ENCODE measurements around the gene RNU5D-1. TPM values are rescaled to one million over a fixed set of nuclear protein-coding genes. Genes with fewer than 3 reads are reported as not detected.

RNU5D-1 gene
- total RNA-seq, 2 experiments from 2014 or later: not detected

- Histone ChIP-seq H3K36me3 (ENCODE audit: insufficient read depth, low read length) (peaks cover 4% of the 10 kb centered on the region), H3K27ac (ENCODE audit: low read depth in 1 of 2, low read length in 2 of 2) (no peak overlapping the region), H3K4me1 (ENCODE audit: insufficient read depth, low read length) (peaks cover 5% of the 10 kb centered on the region), H3K4me3 (ENCODE audit: low read length) (no peak overlapping the region), H3K9me3 (ENCODE audit: control insufficient read depth in 1 of 2, insufficient read depth in 1 of 2, low read length in 2 of 2) (no peaks in the 10 kb centered on the region), H3K27me3 (ENCODE audit: control insufficient read depth in 1 of 2, insufficient read depth in 2 of 2, low read length in 2 of 2) (no peaks in the 10 kb centered on the region)
- CTCF ChIA-PET: interaction anchor here (1.6 kb wide), 1 partner anchor 29 kb away, joined by 5 read pairs; no protein-coding TSS in a partner anchor
- Mint-ChIP-seq H3K4me1 (ENCODE audit: low read depth) (no peaks in the 10 kb centered on the region), H3K36me3 (ENCODE audit: low read depth) (no peaks in the 10 kb centered on the region), H3K4me3 (no peak overlapping the region), H3K27me3 (no peaks in the 10 kb centered on the region), H3K9me3 (no peaks in the 10 kb centered on the region), H3K27ac (no peak overlapping the region)
- ATAC-seq (ENCODE audit: poor library complexity) (no peak), DNase-seq (no peak)
- POLR2A ChIA-PET: interaction anchor here (1.6 kb wide), 1 partner anchor 15 kb away, joined by 5 read pairs; the partner anchor contains the start of gene RPS8
- TF ChIP-seq CTCF (IDR thresholded peaks at IDR 0.05): no peak
- intact Hi-C loops (cut with DNase I, micrococcal nuclease): no loop called here
These were observed 29.9 kb upstream of the RNU5D-1 start for GRCh38 chr1:44760876-44761275.

GRCh38 chr1:44759077-44759476 is 28.1 kb upstream of the RNU5D-1 start:
- Histone ChIP-seq H3K27ac (ENCODE audit: low read depth in 1 of 2, low read length in 2 of 2) (no peak overlapping the region), H3K36me3 (ENCODE audit: insufficient read depth, low read length) (peaks cover 4% of the 10 kb centered on the region), H3K9me3 (ENCODE audit: control insufficient read depth in 1 of 2, insufficient read depth in 1 of 2, low read length in 2 of 2) (no peaks in the 10 kb centered on the region), H3K4me3 (ENCODE audit: low read length) (no peak overlapping the region), H3K4me1 (ENCODE audit: insufficient read depth, low read length) (peaks cover 5% of the 10 kb centered on the region), H3K27me3 (ENCODE audit: control insufficient read depth in 1 of 2, insufficient read depth in 2 of 2, low read length in 2 of 2) (no peaks in the 10 kb centered on the region)
- no peaks in the 10 kb centered on the region for H3K27me3 Mint-ChIP-seq
- H3K36me3 Mint-ChIP-seq (ENCODE audit: low read depth): no peaks in the 10 kb centered on the region
- H3K27ac Mint-ChIP-seq: no peak overlapping the region
- H3K4me3 Mint-ChIP-seq: no peak overlapping the region
- ChIA-PET POLR2A (interaction anchor here (1.6 kb wide), 1 partner anchor 16 kb away, joined by 5 read pairs; the partner anchor contains the start of gene RPS8), CTCF (no interaction called here)
- ATAC-seq (ENCODE audit: poor library complexity): no peak
- no peak for DNase-seq
- TF ChIP-seq CTCF (IDR thresholded peaks at IDR 0.05): no peak
- H3K4me1 Mint-ChIP-seq (ENCODE audit: low read depth): no peaks in the 10 kb centered on the region
- H3K9me3 Mint-ChIP-seq: no peaks in the 10 kb centered on the region
- intact Hi-C loops (cut with DNase I, micrococcal nuclease): no loop called here

GRCh38 chr1:44757420-44757819 is 26.4 kb upstream of the RNU5D-1 start:
- Mint-ChIP-seq H3K27ac (no peak overlapping the region), H3K27me3 (no peaks in the 10 kb centered on the region), H3K4me3 (no peak overlapping the region), H3K9me3 (no peaks in the 10 kb centered on the region), H3K36me3 (ENCODE audit: low read depth) (no peaks in the 10 kb centered on the region), H3K4me1 (ENCODE audit: low read depth) (no peaks in the 10 kb centered on the region)
- intact Hi-C loops (cut with DNase I, micrococcal nuclease): no loop called here
- no peaks in the 10 kb centered on the region for H3K9me3 ChIP-seq (ENCODE audit: control insufficient read depth in 1 of 2, insufficient read depth in 1 of 2, low read length in 2 of 2)
- H3K27ac ChIP-seq (ENCODE audit: low read depth in 1 of 2, low read length in 2 of 2): no peak overlapping the region
- H3K36me3 ChIP-seq (ENCODE audit: insufficient read depth, low read length): peaks cover 2% of the 10 kb centered on the region
- ATAC-seq (ENCODE audit: poor library complexity) (no peak), DNase-seq (no peak)
- H3K4me1 ChIP-seq (ENCODE audit: insufficient read depth, low read length): peaks cover 5% of the 10 kb centered on the region
- no peak overlapping the region for H3K4me3 ChIP-seq (ENCODE audit: low read length)
- H3K27me3 ChIP-seq (ENCODE audit: control insufficient read depth in 1 of 2, insufficient read depth in 2 of 2, low read length in 2 of 2): no peaks in the 10 kb centered on the region
- no peak for TF ChIP-seq CTCF (IDR thresholded peaks at IDR 0.05)
- ChIA-PET CTCF (no interaction called here), POLR2A (no interaction called here)
